CD4-positive, alpha-beta T cell treated with Interleukin-6 for 4 hours (primary cell): ENCODE data around the gene HYDIN.
"Not testable (repeated sequence)": the region's sequence is repeated elsewhere in the genome, so short reads cannot be mapped to it uniquely, and the experiment has no call there.

Experiments used
- DNase-seq: peaks from one replicate; pipeline ENCODE4 v3.0.0-alpha.2; 2020; ENCODE audit warnings: mixed read lengths

Gene HYDIN

DNA sequence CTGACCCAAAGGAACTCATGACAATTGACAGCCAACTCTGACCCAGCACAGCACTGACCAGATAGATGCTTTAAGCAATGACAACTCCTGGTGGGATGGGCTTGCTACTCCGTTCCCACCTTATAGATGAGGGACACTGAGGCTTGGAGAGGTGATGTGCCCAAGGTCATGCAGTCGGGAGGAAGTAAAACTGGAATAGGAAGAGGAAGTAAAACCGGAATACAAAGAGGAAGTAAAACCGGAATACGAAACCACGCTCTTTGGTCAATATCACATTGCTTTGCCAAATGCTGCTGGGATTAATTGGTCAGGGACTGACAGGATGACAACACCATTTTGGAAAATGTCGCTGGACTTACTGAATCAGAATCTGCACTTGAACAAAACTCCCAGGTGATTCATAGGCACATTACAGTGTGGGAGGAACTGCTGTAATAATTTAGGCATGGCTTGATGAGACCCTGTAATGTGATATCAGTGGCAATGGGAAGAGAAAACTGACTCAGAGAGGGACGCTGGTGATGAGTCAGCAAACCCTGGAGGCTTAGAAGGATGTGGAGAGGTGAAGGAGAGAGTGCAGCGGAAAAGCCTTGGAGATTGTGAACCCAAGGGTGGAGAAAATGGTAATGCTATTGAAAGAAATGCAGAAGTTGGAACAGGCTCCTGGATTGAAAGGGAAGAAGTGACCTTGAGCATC lies 243.4 kb downstream of the HYDIN start:
- DNase-seq: not testable (repeated sequence)

DNA sequence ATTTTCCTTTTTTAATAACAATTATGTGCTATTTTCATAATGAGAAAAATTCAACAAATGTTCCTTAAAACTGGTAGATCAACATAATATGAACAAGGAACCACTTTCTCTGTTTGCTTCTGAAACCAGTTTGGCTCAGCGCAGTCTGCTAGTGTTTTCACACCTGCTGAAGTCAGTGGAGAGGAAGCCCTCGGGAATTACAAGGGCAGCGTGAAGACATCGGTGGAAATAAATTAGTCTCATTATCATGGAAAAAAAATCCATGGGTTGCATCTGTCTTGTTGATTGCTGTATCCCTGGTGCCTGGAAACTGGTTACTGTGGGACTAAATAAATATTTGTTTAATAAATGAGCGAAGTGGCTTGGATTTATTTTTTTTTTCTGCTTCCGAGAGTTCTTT lies 245.8 kb downstream of the HYDIN start:
- DNase-seq: not testable (repeated sequence)

DNA sequence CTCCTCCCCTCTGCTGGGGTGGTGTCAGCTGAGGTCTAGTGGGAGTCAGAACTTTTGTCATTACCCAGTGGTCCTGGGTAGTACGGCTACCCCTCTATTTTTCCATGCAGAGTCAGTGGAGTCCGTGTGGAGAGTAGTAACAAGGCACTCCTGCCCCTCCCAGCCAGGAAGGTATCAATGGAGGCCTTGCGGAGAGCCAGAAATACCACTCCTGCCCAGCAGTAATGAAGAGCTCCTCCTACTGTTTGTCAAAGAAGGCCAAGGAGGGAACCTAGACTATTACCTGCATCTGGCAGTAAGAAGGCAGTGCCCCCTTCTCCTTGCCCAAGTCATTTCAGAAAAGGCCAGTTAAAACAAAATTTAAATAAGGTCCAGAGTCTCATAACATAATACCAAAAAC lies 262.2 kb downstream of the HYDIN start:
- not testable (repeated sequence) for DNase-seq

DNA sequence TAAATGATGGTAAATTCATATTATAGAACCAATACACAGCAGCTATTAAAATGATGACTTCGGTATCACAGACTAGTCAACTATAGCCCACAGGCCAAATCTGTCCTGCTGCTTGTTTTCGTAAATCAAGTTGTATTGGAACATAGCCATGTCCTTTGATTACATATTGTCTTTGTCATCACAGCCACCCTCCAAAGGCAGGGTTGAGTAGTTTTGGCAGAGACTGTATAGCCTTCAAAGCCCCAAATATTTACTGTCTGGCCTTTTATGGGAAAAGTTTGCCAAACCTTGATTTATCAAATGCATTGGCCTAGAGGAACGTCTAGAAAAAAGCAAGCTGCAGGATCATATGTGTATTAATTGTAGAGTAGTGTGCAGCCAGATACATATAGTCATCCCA lies 270.4 kb downstream of the HYDIN start:
- DNase-seq: not testable (repeated sequence)

DNA sequence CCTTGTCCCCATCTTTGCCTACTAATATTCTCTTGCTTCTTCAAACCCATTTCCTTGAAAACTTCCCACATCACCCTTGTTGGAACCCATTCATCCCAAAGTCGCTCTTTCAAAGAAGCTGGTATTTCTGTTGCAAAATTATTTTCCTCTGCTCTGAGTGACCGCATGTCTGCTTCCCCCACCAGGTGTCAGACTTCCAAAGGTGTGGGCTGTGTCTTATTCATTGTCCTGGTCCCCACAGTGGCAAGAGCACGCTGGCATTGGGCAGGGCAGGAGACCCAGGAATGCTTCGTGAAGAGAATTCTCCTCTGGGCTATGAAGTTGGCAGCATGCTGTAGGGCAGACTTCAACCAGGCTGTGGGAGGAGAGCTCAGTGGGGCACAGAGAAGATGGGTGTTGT lies 275.6 kb downstream of the HYDIN start:
- DNase-seq: not testable (repeated sequence)

DNA sequence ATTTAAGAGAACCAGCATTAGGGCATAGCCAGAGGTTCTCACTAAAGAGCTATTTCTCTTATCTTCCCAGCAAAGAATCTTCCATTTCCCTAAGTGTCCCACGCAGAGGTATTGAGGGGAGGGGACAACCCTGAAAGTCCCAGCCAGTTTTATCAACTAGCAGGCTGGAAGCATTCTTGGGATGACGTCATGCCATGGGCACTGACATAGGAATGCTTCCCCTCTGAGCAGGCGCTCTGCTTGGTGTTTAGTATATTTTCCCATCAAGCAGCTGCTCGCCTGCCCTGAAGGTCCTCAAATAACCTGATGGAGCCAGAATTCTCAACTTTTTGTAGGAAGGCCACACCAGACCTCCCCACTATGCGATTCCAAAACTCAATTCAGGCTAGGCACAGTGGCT lies 276.7 kb downstream of the HYDIN start:
- DNase-seq: not testable (repeated sequence)

DNA sequence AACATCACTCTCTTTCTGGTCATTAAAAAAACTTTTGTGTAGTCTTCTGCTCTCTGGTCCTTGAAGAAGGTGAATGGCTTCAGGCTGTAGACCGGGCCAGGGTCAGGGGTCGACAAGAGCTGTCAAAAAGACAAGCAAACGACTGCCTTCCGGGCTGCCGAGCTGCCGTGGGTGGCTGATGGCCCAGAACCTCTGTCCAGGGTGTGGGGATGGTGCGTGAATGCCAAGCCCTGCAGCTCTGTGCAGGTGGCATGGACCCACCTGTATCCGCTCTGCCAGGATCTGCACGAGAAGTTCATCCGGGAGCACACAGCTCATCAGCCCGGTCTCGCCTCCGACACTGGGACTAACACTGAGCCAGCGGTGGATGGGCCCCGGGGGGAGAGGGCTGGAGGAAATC lies 287.0 kb downstream of the HYDIN start:
- DNase-seq: not testable (repeated sequence)

DNA sequence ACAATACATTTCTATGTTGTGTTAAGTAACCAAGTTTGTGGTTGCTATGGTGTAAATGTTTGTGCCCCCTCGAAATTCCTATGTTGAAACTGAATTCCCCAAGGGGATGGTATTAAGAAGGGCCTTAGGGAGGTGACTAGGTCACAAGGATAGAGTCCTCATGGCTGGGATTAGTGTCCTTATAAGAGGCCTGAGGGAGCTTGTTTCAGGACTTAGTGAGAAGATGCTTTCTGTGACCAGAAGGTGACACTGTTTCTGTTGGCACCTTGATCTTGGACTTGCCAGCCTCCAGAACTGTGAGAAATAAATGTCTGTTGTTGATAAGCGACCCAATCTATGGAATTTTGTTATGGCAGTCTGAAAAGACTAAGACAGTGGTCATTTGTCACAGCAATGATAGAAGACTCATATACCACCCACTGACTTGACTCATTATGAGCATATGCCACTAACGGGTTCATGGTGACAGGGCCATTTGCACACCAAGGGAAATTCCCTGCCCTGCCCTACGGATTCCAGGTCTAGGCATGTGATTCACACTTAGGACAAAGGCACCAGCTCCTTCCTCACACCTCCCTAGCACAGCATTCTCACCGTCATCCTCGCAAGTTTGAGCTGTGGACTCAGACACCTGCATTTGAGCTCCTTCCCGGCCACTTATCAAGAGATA lies 290.7 kb downstream of the HYDIN start:
- not testable (repeated sequence) for DNase-seq

DNA sequence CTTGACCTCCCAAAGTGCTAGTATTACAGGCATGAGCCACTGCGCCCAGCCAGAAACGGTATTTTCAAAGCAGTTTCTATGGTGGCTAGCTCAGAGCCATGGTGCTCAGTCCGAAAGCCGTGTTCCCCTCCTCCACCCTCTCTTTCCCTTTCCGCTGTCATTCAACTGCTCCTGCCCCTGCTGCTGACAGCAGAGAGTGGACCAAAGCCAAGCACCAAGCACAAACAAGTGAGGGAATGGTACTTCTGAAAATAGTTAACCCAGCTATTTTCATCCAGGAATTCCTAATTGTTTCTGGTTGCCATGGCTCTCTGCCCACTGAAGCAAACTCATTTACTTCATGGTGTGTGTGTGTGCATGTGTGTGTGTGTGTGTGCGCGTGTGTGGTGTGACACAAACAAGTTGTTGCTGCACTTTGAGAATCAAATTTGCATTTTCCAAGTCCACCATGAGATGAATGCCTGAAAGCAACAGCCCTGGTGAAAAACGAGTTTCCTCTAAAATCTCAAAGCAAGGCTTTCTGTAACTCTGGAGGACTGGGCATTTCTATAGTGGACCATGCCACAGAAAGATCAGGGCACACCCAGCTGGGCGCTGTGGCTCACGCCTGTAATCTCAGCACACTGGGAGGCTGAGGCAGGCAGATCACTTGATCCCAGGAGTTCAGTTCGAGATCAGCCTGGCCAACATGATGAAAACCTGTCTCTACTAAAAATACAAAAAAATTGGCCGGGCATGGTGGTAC lies 293.6 kb downstream of the HYDIN start:
- not testable (repeated sequence) for DNase-seq

DNA sequence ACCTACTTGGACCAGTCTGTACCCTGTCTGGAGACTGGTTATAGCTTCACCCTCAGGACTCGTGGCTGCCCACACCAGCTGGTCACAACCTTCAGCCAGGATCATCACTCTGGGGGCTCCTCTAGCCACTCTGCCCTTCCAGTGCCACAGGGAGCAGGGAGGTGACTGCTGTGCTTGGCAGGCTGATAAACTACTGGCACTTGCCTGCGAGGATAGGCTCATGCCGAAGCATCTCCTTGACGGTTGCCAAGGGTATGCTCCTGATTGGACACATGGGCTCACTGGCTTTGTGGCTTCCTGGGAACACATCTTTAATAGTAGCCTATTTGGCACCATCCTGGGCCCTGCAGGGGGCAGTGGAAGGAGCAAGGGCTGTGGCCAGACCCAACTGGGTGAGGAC lies 295.2 kb downstream of the HYDIN start:
- not testable (repeated sequence) for DNase-seq

DNA sequence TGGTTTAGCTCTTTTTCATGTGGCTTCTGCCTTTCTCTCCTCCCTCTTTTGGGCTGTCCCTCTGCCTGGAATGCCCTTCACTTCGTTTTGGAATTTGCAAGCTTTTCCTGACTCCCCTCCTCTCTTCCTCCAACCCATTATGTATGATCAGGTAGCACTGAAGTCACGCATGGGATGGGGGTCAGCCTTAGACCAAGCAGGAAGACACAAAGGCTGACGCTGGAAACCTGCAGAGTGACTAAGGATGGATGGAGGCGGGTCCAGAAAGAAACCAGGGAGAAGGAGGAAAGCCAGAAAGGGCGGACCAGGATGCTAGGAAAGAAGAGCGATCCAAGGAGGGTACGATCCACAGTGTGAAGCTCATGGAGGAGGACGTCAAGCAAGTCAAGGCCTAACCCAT lies 296.8 kb downstream of the HYDIN start:
- not testable (repeated sequence) for DNase-seq

DNA sequence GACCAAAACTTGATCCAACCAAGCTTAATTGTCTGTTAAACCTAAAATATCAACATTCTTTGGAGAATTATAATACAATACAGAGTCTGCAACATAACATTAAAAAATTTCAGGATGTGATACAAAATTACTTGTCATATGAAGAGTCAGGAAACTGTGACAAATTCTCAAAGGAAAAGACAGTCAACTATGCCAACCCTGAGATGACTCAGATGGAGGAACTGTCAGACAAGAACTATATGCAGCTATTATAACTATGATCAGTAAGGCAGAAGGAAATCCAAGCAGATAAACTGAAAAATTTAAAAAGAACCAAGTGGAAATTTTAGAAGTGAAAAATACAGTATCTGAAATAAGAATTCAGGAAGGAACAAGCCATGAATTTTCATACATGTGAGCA lies 299.8 kb downstream of the HYDIN start:
- DNase-seq: not testable (repeated sequence)

DNA sequence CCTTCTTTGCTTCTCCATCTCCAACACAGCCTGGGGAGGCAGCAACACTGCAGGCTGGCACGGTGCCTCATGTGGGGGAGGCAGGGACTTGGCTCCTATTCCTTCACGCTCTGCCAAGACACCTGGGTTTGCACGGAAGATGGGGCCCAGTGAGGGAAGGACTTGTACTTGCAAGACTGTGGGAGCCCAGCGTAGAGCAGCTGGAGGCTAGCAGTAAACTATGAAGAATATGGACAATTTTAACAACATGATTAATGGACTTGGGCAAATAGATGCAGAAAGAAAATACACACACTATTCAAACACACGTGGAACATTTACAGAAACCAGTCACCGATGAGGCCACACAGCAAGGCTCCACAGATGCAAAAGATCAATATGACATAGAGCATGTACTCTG lies 308.4 kb downstream of the HYDIN start:
- DNase-seq: not testable (repeated sequence)

DNA sequence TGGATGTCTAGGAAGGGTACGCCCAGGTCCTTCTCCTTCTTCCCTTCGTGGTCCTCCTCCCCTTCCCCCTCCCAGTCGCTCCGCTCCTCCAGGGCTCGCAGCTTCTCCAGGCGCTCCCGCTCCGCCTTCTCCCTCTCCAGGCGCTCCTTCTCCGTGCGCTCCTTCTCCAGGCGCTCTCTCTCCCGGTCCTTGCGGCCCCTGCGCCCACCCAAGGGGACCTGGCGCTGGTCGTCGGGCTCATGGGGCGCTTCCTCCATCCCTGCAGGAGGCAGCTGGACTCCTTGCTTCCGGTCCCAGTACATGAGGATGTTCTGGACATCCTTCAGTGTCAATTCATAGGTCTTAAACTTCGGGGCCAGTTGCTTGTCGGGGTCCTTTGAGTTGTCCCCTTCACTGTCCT lies 309.9 kb downstream of the HYDIN start:
- DNase-seq: not testable (repeated sequence)

DNA sequence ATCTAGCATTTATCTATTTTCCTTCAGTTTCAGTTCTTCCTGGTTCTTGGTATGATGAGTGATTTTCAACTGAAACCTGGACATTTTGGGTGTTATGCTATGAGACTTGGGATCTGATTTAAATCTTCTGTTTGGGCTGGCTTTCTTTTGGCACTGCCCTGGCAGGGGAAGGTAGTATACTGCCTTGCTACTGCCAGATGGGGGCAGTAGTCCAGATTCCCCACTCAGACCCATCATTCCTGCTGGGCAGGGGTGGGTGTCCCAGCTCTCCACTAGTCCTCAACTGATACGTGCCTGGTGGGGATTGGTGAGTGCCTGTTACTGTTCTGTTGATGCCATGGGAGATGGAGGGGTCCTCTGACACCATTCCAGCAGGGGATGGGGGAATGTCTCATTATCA lies 342.3 kb downstream of the HYDIN start:
- not testable (repeated sequence) for DNase-seq

DNA sequence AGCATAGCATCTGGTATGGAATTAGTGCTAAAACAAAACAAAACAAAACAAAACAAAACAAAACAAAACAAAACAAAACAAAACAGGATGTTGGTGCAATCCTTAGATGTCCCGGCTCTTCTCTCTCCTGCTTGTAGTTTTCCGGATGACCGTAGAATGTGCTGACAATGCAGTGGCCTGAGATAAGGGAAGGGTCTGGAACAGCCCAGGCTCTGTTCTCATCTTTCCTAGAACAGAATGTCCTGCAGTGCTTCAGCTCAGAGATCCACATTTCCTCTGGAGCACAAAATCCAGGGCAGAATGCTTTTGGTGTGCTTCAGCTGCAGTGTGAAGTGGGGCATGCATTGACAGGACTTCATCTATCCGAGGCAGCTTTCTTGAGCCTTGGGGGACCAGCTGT lies 345.9 kb downstream of the HYDIN start:
- DNase-seq: not testable (repeated sequence)

DNA sequence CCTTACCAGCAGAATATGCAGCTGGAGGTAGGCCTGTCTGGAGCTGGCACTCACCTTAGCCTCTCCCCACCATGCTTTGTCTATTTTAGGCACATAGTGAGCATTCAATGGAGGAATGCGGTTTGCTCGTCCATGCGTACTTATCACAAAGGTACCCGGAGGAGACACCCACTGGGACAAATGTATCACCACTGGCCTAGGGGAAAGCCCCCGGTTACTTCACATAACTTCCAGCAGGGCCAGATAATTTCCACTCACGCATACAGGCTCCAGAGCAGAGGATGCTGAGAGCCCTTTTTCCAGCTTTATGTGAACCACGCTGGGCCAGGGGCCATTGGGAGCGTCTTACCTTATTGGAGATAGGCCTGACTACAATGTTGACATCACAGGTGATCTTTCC lies 348.2 kb downstream of the HYDIN start:
- not testable (repeated sequence) for DNase-seq

DNA sequence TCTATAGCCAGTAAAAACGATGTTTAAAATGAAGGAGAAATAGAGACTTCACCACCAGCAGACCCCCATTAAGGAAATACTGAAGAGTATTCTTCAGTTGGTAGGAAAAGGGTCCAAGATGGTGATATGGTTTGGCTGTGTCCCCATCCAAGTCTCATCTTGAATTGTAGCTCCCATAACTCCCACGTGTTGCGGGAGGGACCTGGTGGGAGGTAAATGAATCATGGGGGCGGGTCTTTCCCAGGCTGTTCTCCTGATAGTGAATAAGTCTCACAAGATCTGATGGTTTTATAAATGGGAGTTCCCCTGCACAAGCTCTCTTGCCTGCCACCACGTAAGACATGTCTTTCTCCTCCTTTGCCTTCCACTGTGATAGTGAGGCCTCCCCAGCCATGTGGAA lies 352.6 kb downstream of the HYDIN start:
- DNase-seq: not testable (repeated sequence)

DNA sequence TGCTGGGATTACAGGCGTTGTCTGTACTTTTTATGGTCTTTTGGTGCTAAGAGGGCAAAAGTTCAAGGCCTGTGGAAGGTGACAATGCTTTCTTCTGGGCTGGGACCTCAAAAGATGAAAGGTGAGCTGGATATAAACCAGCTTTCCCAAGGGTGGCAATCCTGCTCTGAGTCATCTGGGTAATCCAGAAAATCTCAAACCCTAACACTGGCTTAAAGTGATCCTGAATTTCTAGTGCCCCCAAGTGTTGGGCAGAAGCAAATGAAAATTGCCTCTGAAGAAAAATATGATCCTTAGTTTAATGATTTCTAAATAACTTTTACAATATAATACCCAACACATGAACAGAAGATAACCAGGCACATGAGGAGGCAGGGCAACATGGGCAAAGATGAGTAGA lies 354.1 kb downstream of the HYDIN start:
- not testable (repeated sequence) for DNase-seq

DNA sequence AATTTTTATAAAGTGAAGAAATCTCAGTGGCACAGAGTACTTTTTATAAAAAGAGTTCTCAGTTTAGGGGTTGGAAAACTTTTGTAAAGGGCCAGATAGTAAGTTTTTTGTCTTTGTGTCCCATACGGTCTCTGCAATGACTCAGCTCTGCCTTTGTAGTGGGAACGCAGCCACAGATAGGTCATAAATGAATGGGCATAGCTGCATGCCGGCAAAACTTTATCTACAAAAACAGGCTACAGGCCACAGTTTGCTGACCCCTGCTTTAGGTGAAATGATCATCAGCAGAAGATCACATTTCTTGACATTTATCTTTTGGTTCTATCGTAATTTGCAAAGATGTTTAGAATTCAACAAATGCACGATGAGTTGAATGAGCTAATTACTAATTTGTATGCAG lies 365.8 kb downstream of the HYDIN start:
- not testable (repeated sequence) for DNase-seq

DNA sequence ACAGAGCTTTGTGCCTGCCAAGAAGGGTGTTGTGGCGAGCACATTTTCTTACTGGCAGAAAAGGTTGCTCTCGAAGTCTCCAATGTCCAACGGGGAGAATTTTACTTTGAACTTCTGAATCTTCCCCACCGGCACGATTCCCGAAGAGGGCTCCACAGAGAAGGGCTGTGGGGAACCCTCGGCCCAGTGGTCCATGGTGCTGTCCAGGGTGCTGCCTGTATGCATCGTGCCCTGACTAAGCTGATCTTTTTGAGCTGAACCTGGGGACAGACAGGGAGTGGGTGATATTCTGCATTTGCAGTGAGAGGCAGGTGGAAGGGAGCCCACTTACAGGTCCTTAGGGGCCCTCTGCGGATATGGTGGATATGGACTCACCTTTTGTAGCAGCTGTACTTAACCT lies 368.5 kb downstream of the HYDIN start:
- DNase-seq: not testable (repeated sequence)

DNA sequence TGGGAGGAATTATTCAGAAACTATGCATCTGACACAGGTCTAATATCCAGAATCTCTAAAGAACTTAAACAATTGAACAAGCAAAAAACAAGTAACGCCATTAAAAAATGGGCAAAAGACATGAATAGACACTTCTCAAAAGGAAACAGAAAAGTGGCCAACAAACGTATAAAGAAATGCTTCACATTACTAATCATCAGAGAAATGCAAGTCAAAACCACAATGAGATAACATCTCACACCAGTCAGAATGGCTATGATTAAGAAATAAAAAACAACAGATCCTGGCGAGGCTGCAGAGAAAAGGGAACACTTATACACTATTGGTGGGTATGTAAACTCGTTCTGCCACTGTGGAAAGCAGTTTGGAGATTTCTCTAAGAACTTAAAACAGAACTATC lies 379.2 kb downstream of the HYDIN start:
- DNase-seq: not testable (repeated sequence)

DNA sequence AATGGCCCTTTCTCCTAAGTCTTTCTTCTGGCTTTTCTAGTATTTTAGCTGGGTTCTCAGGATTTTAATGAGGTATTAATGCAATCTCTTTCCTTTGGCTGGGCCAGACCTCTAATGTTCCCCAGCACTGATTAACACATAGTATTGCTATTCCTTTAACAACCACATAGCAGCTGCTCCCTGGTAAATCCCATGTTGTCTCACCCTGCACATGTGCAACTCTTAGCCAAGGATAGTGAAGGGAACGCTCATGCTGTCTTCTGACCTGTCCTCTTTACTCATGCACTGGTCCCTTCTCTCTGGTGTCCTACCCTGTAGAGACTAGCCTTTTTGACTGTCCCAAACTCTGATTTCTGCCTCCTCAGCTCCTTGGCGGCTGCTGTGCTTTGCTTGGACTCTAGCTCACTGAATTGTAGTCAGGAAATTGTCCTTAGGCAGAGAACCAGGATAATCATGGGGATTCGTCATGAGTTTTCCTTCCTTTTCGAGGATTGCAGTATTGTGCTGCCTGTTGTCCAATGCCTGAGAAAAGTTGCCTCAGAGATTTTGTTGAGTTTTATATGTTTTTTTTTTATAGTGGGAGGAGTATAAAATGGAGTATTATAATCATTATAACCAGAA lies 406.9 kb downstream of the HYDIN start:
- DNase-seq: not testable (repeated sequence)
